Stimulated activated CD4-positive, alpha-beta T cell treated with anti-CD3 and anti-CD28 coated beads, Interleukin-4, amount 100 ng/mL, for 4 hours (primary cell): ENCODE data around the gene MROH8.
A peak's percentile ranks its signal among the peaks of the same experiment; 100 is the strongest.

Experiments used
- DNase-seq, 2 experiments: peaks; one replicate each; pipeline ENCODE4 v3.0.0-alpha.2; 2020

Gene MROH8

DNA sequence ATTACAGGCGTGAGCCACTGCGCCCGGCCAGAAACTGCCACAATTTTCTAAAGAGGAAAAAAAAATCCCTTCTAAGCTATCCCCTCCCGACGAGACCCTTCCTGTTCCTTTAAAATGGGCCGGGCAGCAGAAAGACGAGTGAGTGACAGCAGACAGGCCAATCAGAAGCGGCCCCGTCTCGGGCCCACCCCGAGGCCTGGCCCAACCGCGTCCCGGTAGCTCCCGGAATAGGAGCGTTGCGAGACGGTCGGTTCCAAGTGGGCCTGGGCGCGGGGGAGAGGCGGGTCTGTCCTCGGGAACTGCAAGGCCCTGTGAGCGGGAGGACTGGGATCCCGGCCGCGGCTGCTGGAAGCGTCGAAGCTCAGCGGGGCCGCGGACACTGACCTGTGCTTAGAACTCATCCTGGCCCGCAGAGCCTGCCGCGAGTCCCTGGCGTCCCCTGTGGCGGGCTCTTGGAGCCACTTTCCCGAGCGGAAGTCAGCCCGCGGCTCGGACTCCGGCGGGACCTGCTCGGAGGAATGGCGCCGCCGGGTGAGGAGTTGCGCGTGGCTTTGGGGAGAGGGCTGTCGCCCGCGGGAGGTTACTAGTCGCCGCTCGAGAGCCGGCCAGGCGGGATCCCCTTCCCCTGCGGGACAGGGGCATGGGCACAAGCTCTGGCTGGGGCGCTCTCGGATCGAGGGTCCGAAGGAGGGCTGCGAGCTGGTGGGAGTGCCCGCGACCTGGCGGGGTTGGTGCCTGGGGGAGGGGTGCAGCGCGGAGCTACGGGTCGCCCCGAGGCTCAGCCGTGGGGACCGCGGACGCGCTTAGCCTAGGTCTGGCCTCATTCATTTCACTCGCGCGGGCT lies at the start of gene MROH8, which contains the start of gene RPN2:
MROH8 (minus strand) TSS at position 710 of the 844 bp plus-strand sequence.
RPN2 (plus strand) TSS at position 492 of the 844 bp plus-strand sequence; CDS start at position 519, 27 bp downstream.
- DNase-seq, result peak; percentile 91 to 92

DNA sequence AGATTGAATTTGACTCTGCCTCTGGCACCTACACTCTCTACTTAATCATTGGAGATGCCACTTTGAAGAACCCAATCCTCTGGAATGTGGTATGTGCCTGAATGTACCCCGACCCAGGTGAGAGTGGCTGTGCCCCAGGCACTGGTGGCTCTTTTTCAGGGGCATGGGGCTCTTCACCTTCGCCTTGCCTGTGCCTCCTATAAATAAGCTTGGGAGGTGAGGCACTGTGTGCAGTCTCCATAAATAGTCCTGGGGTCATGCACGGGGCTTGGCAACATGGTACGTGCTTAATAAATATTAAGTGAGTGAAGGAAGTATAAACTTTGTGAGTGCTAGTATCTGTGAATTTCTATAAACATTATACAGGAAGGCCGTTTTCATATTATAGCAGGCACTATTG lies 49.3 kb upstream of the MROH8 start:
- no peak for DNase-seq

DNA sequence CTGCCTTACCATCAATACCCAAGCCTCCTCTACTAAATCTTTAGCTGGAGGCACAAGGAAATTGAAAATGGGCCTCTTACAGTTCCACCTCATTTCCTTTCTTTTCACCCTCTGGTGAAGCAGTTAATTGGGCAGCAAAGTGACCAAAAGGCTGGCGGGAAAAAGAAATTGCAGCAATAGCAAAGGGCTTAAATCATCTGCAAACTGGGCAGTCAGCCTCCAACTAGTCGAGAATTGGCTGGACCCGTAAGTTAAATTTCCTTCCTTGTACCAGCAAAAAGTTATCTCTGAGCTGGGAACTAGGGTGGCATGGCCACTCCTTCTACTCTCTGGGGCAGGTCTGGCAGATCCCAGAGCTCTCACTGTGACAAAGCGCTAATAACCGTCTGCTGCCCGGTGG lies 48.7 kb upstream of the MROH8 start:
- no peak for DNase-seq

DNA sequence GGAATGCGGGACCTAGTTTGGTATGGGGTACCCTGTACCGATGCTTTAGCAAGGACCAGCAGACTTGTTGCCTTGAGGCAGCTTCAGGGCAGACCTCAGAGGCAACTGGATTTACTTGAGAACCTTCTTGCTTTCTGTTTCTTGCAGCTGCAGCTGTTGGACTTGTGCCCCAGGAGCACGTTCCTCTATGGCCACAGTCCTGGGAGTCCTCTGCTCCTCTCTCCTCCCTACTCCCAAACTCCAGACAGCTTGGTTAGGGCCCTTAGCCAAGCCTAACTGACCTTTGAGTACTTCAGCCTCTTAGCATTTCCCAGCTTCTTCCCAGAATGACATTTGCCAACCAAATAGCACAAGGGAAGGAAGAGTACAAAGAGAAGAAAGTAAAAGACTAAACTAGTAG lies 47.5 kb upstream of the MROH8 start:
- DNase-seq, result no peak

DNA sequence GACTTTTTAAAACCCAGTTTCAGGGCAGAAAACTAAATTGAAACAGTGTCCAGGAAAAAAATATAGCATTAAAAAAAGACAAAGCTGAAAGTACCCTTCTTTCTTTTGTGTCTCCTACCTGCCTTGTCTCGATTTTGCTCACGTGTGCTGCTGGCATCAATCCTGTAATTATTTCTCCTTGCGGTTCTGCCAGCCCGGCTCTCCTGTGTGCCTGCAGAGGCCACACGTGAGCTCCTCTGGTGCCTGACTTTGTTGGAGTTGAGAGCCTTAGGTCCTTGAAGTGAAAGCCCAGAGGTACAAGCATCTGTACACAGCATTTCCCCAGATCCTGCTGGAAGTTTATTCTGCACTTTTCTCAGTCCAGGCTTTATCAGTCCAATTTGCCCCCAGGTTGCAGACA lies 45.8 kb upstream of the MROH8 start:
- no peak for DNase-seq

DNA sequence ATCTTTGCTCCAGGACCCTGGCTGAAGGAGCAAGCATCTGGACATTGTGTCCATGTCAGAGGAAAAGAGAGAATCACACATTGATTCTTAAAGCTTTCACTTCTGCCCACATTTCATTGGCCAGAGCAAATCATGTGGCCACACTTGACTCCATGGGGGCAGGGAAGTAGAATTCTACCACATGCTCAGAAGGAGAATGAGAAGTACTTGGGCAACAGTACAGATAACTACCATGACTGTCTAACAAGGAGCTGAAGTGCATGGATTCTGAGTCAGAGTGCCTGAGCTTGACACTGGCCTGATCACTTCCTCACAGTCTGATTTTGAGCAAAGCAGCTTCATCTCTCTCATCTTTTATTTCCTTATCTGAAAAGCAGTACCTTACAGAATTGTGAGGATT lies 43.7 kb upstream of the MROH8 start:
- DNase-seq, result no peak

DNA sequence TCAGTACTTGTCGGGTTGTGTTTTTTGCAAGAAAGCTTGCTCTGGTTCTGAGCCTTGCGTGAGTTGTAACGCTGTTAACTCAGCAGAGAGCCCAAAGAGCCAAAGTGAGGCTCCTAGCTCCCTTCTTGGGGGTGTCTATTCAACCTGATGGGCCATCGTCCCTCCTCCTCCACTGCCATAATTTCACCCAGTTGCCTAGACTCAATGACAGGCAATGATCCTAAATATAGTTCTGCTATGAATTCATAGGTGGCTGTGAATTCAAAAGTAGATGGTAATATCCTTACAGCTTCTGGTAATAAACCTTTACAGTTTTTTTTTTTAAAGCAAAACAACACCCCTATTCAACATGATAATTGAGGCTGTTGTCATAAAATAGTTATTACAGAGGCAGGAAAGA lies 42.7 kb upstream of the MROH8 start:
- no peak for DNase-seq

DNA sequence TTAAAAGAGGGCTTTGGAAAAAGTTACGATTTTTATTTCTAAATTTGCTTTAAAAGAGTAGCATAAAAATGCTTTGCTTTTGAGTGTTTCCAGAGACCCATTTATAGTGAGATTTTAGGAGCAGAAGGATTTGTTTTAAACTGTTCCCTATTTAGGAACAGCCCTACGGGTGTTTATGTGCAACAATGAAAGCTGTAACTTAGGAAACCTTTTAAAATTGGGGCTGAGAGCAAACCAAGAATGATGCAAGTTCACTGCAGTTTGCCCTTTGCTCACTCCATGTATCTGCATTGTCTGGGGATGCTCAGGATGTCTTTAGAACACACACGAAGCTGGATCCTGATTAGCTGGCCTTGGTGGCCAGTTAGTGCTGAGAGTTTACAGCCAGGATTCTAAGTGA lies 41.4 kb upstream of the MROH8 start:
- DNase-seq, result no peak

DNA sequence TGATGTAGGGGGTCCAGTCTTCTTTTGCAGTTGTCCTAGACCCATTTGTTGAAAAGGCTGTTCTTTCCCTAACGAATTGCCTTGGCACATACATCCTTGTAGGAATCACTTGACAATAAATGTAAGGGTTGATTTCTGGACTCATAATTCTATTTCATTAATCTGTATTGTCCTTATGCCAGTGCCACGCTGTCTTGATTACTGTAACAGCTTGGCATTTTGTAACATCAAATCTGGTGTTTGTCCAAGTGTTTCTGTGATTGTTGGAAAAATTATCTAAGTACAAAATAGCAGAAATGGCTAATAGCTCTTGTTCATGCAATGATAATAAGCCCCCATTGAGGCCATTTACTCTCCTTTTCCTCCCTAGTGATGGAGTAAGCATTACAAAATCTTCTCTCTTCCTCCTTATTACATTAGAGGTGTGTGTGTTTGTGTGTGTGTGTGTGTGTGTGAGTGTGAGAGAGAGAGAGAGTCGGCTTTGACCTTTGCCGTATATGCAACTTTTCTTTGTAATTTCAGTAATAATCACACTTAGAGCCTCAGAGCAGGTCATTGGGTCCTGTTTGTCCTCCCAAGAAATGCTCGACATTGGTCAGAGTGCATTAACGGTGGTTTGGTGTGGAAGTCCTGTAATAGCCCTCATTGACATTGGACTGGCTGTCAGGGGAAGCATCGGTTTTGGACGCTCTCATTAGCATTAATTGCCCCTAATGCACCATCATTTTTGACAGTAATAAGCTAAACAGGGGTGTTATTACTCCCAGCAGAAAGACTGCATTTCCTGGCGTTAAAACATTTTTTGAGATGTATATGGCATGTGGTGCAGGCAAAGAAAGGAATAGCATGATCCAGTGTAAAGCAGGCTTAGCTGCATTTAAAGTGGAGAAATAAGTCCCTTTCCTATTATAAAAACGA lies 40.7 kb upstream of the MROH8 start:
- DNase-seq, result no peak

DNA sequence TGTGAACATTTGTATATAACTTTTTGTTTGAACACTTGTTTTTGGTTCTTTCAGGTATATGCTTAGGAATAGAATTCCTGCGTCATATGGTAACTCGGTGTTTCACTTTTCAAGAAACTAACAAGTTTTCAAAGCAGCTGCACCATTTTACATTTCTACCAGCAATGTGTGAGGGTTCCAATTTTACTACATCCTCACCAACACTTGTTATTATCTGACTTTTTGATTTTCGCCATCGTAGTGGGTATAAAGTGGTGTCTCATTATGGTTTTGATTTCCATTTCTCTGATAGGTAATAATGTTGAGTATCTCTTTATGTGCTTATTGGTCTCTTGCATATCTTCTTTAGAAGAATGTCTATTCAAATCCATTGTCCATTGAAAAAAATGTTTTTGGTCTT lies 39.6 kb upstream of the MROH8 start:
- DNase-seq, result no peak

DNA sequence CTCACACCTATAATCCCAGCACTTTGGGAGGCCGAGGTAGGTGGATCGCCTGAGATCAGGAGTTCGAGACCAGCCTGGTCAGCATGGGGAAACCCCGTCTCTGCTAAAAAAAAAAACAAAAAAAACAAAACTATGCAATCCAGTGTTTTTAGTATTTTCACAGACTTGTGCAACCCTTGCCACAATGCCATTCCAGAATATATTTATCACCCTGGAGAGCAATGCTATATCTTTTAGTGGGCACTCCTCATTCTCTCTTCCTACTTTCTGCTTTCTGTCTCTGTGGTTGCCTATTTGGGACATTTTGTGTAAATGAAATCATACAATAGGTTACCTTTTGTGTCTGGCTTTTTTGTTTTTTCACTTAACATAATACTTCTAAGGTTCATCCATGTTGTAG lies 39.1 kb upstream of the MROH8 start:
- DNase-seq, result no peak

DNA sequence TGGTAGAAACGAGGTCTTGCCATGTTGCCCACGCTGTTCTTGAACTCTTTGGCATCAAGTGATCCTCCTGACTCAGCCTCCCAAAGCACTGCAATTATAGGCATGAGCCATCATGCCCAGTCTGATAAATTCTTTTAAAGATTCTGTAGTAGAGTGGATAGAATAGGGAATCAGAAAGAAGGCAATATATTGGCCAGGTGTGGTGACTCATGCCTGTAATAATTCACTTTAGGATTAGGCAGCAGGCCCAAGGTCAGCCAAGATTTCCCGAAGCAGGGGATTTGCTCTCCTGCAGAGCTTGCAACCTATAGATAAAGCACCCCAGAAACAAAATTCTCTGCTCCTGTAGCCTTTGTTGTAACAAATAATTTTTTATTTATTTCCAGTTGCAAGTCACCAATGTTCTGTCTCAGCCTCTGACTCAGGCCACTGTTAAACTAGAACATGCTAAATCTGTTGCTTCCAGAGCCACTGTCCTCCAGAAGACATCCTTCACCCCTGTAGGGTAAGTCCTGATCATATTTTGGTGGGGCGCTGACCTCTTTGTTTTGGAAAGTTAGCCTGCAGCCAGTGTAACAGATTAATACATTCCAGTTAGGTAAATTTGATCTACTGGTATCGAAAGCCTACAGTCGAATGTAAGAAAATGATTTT lies 30.4 kb upstream of the MROH8 start:
- no peak for DNase-seq

DNA sequence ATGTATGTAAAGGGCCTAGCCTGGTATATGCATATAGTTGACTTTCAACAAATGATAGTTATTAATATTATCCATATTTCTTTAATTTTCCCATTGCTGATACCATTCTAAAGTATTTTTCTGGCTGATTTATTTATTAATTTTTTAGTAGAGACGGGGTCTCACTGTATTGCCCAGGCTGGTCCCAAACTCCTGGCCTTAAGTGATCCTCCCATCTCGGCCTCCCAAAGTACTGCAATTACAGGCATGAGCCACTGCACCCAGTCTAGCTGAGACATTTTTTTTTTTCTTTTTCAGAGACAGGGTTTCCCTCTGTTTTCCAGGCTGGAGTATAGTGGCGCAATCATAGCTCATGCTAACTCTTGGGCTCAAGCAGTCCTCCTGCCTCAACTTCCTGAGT lies 29.8 kb upstream of the MROH8 start:
- DNase-seq, result no peak

DNA sequence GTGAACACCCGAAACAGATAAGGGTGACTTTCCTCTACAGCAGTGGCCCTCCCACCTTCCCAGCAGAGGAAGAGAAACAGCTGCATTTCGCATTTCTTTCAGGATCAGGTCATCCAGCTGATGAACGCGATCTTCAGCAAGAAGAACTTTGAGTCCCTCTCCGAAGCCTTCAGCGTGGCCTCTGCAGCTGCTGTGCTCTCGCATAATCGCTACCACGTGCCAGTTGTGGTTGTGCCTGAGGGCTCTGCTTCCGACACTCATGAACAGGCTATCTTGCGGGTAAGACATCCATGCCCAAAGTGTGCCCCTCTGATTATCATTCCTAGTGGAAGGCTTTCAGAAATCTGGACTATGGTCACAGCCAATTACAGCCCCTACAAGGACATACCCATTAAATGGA lies 27.8 kb upstream of the MROH8 start:
- no peak for DNase-seq

DNA sequence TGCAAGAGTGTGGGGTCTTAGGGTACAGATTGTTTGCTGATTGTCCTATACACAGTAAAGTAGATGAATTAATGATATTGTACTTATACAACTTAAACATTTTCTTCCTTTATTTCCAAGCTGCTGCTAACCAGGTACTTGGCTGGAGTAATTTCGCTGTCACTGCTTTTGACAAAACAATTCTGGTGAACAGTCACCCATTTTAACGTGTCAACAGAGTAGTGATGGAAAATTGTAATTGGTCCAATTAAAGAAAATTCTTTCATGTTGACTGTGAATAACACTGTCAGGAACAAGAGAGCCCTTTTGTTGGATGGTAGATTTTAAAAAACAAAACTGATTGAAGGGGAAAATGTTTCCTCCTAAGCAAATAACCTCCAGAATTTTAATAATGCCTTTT lies 26.4 kb upstream of the MROH8 start:
- no peak for DNase-seq

DNA sequence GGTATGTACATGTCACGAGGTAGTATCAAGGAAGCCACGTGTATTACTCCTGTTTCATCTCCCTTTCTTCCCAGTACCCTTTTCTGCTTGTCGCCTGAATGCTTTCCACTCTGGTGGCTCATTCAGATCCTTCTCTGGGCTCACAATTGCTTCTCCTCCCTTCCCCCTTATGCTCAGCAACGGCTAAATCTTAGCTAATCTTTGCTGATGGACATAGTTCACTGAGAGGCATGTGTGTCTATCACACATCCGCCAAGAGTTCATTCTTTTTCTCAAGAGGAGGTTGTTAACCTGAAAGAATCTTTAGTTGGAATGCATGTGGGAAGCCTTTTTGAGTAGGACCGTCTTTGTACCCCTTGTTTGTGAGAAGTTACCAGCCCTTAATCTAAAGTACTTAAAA lies 25.8 kb upstream of the MROH8 start:
- DNase-seq, result no peak

DNA sequence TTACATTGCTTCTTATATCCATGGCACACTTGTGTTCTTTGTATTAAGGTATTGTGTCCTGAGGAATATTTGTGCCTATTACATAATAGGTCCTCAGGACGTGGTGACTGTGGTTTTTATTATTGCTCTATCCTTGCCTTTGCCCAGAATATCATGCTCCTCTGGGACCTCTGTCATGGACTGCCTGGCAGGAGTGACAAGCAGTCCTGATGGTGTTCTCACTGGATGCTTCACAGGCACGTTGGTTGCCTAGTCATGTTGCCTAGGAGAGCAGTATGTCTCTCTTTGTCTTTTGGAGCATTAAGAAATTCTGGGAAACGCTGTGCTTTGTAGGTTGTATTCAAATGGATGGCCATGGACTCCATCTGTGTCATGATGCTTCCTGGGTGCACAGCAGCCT lies 24.7 kb upstream of the MROH8 start:
- DNase-seq, result no peak

DNA sequence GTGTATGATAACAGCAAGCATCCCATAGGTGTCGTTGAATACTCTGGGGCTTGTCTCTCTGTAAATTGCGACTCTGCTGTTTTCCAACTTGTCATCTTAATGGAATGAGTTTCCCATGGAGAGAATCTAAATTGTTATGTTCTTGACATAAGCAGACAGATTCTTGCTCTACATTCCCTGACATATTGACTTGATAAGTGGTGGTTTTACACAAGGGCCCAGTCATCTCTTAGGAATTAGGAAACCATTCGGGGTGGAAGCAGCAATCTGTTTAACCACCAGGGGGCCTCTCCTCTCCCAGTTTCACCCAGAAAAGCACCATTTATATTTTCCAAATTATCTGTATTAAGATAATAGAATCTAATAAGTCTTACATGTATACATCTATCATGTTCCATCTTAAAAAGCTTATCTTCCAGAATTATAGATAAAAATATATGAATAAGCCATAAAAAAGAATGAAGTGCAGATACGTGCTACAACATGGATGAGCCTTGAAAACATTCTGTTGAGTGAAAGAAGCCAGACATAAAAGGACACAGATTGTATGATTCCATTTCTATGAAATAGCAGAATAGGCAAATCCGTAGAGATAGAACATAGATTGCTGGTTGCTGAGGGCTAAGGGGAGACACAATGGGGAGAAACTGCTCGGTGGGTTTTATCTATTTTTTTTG lies 23.1 kb upstream of the MROH8 start:
- no peak for DNase-seq

DNA sequence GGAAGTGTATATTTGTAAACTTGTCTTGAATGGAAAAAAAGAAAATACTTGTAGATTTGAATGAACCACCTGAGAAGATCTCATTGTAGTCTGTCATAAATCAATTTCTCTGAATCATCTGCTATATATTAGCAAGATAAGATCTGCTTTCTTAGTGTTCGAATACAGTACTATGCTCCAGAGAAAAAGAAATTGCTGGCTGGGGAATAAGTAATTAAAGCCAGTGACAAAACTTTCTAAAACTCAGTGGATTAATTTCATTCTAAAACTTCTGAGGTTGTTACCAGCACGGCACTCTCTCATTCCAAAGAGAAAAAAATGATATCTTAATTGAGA lies 22.4 kb upstream of the MROH8 start:
- DNase-seq, result no peak

DNA sequence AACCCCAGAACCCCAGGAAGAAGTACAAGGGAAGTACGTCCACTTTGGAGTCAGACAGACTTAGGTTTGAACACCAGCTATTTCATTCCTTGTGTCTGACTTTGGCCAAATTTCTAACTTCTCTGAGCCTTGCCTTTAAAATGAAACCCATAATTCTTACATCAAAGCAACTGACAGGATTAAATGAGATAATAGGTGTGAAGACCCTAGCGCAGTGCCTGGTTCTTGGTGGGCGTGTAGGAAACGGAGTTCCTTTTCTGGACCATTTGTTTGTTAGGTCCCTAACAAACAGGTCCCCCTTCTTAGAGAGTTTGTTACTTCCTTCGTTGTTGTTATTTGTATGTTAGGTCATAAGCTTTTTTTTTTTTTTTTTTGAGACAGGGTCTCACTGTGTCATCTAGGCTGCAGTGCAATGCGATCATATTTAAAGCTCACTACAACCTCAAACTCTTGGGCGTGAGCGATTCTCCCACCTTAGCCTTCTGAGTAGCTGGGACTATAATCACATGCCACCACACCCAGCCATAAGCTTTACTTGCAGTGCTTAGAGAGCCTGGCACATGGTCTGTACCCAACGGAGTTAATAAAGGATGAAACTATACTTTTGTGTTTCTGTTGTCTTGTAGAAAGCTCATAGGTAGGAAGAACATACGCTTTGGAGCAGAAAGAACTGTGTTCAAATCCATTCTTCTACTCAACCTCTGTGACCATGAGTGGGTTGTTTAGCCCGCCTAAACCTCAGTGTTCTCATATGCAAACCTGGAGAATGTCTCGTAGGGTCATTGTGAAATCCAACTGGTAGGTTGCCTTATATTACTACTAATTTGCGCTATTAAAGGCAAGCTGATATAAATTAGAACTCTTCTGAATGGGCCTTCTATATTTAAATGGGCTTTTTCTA lies 21.8 kb upstream of the MROH8 start:
- no peak for DNase-seq

DNA sequence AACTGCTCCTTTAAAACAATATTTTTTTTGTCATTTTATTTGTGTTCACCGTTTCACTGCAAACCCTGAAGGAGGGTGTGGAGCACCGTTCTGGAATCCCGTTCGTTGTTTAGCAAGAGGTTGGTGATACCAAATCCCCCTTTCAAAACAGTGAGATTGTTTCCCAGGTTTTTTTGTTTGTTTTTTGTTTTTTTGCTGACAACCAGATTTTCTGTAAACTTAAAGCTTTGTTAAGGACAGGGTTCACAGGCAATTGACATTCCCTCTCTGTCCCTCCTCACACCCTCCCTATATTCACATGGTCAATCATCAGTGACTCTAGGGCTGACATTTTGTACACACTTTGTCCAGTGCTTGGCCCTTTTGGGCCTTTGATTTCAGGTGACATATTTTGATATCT lies 21.0 kb upstream of the MROH8 start:
- no peak for DNase-seq
